Stimulated activated CD4-positive, alpha-beta T cell treated with anti-CD3 and anti-CD28 coated beads, TNF-alpha, amount 100 ng/mL, for 1 hour (primary cell): Measurements from ENCODE around the gene CLDN3.

Source experiments
- DNase-seq, 3 donors: peaks; one replicate each; pipeline ENCODE4 v3.0.0-alpha.2; 2020; ENCODE audit warnings: low read depth in 3 of 3, low spot score in 1 of 3

CLDN3 gene

DNA sequence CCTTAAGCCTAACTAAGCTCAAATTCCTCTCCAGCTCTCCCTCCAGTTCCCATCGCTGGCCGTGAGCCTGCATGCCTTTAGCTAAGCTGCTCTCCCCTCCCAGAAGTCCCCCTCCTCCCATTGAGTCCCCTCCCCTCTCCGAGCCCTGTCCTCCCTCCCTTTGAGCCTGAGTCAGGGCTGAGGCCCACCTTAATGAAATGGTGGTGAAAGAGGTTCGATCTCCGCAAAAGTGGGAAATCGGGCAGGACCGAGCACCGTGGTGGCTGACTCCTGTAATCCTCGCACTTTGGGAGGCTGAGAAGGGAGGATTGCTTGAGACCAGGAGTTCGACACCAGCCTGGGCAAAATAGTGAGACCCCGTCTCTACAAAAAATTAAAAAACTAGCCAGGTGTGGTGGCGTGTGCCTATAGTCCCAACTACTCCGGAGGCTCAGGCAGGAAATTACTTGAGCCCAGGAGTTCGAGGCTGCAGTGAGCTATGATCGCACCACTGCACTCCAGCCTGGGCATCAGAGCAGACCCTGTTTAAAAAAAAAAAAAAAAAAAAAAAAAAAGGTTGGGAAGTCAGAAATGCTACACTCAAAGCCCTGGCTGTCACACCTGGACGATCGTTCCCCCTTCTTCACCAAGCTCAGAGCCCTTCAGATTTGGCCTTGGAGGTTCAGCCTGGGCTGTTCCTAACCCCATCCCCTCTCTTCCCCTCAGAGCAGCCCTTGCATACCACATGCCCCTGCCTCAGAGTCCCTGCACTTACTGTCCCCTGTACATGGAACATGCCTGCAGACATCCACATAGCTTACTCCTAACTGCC is 995 bp upstream of the CLDN3 start:
- no peak for DNase-seq

DNA sequence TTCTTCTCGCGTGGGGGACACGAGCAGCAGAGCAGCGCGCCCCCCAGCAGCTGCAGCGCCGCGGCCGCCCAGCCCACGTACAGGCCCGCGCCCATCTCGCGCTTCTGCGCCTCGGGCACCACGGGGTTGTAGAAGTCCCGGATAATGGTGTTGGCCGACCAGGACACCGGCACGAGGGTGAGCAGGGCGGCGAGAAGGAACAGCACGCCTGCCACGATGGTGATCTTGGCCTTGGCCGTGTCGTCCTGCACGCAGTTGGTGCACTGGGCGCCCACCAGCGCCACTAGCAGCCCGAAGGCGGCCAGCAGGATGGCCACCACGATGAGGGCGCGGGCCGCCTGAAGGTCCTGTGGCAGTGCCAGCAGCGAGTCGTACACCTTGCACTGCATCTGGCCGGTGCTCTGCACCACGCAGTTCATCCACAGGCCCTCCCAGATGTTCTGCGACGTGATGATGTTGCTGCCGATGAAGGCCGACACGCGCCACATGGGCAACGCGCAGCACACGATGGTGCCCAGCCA is 529 bp downstream of the CLDN3 start:
- DNase-seq = no peak

DNA sequence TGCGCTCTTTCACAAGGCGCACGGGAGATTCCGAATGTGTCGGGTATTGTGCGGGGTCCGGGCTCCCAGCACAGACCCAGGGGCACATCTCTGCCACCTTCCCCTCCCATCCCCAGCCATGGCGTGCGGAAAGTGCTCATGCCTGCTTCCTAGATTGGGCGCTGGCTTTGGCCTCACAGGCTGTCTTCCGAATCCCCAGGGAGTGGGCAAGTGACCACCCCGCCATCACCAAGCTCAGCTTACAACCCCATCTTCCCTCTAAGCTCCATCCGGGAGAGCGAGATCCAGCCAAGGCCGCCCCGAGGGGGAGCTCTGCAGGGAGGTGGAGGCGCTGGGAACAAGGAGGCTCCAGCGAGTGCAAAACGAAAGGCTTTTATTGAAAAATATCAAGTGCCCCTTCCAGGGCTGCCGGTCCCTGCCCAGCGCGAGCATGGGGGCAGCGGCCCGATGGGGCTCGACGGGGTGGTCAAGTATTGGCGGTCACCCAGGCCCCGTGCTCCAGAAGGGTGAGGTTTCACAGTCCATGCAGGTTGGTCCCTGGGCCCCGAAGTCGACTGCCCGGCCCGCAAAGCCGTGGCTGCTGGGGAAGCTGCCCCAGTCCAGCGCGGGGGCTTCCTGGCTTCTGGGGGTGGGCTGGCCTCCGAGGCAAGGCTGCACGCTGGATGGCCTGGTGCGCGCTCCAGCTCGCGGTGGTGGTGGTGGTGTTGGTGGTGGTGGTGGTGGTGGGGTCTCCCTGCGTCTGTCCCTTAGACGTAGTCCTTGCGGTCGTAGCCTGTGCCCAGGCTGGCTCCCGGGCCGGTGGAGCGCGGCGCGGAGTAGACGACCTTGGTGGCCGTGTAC is 1.2 kb downstream of the CLDN3 start:
- no peak for DNase-seq

DNA sequence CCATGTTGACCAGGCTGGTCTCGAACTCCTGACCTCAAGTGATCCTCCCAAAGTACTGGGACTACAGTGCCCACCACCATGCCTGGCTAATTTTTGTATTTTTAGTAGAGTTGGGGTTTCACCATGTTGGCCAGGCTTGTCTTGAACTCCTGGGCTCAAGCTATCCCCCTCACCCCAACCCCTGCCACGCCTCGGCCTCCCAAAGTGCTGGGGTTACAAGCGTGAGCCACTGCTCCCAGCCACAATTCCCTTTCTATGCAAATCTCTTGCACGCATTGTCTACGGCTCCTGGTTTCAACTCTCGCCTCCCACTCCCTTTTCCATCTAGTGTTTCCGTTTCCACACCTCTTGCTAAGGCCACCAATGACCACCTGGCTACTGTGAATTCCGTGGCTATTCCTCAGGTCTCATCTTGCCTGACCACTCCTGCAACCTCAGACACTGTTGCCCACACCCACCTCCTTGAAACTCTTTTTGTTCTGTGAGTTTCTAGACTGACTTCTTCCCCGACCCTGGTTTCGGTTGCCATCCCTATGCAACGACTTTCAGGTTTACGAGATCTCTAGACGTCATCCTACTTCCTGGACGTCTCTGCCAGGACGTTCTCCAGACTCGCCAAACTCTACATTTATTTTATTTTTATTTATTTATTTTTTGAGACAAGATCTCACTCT is 3.4 kb downstream of the CLDN3 start:
- DNase-seq = no peak

DNA sequence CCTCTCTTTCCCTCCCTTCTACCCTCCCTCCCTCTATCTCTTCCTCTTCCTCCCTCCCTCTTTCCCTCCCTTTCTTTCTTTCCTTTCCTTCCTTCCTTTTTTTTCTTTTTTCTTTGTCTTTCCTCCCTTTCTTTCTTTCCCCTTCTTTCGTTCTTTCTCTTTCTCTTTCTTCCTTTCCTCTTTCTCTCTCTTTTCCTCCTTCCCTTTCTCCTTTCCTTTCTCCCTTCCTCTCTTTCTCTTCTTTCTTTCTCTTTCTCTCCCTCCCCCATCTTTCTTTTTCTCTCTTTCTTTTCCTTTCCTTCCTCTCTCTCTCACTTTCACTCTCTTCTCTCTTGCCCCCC is 7.4 kb downstream of the CLDN3 start:
- no peak for DNase-seq

DNA sequence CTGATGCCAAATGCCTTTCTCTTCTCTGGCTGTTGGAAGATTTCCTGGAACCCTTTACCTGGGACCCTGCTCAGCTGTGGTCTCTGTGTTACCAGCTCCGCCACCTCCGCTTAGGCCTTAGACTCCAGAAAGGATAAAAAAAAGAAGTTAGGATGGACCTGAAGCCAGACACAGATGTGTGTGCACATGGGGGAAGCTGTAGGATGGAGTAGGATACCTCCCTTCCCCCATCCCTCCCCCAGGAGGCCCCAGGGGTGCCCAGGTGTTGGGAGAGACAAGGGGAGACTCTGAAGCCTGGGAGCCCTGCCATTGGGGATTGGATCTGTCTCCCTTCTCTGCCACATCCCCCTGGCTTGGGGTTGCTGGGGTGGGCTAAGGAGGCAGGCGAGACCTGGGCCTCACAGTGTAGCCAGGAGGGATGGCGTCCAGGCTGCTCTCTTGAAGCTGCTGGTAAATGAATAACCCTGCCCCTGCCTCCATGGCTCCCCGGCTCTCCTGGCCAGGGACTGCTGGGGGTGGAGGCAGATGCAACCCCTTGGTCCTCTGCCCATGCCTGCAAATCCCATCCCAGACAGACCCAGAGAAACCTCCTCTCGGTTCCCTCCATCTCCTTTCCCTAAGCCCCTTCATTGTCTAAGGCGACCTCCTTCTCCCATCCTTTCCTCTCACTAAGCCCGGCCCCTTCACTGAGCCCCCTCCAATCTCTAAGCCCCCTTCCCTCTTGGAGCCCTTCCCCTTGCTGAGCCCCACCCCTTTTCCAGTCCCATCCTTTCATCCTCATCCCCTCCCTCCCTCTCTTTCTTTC is 8.0 kb downstream of the CLDN3 start:
- DNase-seq = no peak

DNA sequence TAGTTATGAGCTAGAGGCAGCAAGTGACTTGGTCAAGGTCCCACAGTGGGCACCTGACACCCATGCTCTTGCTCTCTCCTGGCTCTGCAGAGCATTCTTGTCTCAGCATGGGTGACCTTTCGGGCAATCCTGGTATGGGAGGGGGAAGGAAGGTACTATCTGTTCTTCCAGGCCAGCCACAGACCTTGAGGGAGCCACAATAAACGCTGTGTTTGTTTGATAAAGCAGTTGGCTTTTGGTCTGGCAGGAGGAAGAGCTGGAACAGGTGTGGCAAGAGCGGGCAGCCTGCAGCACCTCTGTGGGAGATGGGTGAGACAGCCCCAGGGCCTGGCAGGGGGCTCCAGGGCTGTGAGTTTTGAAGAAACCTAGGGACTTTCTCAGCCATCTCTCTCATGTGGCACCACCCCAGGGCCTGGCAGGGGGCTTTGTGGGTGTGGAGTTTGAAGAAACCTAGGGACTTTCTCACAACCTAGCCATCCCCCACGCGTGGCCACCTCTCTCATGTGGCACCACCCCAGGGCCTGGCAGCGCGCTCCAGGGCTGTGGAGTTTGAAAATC is 11.4 kb downstream of the CLDN3 start:
- no peak for DNase-seq

DNA sequence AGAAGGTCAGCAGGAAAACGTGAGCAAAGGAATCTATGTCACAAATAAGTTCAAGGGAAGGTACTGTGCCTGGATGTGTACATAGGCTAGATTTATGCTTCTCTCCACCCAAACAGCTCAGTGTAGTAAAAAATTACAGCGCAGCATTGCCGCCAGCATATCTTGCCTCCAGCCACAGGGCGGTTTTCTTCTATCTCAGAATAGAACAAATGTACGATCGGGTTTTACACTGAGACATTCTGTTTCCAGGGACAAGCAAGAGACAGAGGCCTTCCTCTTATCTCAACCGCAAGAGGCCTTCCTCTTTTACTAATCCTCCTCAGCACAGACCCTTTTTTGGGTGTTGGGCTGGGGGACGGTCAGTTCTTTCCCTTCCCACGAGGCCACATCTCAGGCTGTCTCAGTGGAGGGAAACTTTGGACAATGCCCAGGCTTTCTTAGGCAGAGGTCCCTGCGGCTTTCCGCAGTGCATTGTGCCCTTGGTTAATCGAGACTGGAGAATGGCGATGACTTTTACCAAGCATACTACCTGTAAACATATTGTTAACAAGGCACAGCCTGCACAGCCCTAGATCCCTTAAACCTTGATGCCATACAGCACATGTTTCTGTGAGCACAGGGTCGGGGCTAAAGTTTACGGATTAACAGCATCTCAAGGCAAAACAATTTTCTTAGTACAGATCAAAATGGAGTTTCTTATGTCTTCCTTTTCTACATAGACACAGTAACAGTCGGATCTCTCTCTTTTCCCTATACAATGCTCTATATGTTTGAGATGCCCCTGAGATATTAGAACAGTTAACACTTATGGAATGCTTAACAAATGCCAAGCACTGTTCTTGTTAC is 19.9 kb downstream of the CLDN3 start:
- DNase-seq = no peak

DNA sequence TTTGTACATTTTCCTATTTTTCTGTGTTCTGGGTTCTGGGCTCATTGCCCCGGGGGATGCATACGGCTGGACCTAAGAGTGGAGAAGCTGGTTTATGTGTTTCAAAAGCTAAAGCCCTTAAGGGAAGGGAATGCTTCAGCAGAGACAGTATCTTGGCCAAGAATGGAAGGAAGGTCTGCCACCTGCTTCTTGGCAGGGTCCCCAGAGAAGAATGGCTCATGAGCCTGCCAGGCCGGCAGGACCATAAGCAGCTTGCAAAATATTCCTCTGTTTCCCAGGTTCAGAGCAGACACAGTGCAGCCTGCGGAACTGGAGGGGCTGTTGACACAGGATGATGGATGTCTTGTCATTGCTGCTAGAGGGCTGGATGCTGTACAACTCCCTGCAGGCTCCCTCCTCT is 23.7 kb downstream of the CLDN3 start:
- DNase-seq = no peak

DNA sequence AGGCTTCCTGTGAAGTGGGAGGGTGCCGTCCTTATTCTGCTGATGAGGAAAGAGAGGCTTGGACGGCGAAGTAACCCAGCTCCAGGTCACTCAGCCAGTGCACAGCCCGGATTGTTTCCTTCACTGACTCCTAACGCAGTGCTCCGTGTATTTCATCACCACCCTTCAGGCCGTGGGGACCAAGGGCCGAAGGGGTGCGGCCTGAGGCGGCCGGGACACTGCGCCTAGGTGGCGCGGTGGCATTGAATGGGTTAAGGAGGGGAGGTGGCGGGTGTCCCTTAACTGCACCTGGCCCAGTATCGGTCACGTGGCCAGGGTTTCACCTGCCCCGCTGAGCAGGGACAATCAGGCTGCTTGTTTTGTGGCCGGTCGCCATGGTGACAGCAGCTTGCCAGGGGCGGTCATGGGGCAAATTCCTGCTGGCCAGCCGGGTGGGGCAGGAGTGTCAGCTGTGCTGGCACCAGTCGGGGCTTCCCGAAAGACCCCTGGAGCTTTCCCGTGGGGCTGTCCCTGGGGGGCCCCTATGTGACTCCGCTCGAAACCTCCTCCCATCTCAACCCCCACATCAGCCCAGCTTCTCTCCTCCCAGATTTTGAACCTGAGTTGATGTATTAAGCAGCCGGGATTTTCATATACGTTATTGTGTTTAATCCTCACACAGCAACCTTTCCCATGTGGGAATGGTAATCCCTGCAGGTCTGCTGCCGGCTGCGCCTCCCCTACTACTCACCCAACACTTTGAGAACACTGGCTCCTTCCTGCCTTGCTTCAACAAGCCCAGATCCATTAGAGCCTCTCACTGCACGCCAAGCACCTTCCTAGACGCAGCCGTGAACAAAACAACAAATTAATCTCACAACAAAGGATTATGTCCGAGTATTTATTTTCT is 27.1 kb downstream of the CLDN3 start:
- no peak for DNase-seq

DNA sequence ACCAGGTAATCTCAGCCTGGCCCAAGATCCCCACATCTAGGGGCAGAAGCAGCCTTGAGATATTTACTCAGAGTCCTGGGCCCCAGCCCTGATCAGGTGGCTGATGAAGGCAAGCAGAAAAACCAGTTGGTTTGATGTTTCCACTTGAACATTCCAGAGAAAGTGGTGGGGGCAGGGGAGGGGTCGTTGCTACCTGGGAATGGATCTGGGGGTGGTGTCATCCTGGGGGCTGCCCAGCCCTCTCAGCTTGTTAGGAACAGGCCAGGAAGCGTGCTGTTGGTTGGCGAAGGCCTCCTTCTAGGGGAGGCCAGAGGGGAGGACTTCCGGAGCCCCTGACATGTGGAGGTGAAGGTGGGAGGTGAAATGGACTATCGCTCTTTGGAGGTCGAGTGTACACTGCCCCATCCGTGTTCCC is 27.7 kb downstream of the CLDN3 start:
- DNase-seq = no peak

DNA sequence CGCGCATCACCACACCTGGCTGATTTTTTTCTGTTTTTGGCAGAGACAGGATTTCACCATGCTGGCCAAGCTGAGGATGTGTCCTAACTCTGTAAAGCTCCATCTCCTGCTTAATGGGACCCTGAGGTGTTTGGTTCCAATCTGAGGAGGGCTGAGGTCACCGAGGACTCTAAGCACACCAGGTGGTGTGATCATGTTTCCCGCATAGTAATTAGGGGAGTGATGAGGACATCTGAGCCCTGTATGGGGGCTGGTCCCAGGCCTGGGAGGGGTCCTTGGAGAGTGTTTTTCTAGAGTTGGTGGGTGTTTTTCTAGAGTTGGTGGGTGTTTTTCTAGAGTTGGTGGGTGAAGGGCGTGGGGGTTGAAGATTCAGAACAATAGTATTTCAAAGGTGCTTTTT is 28.5 kb downstream of the CLDN3 start:
- no peak for DNase-seq

DNA sequence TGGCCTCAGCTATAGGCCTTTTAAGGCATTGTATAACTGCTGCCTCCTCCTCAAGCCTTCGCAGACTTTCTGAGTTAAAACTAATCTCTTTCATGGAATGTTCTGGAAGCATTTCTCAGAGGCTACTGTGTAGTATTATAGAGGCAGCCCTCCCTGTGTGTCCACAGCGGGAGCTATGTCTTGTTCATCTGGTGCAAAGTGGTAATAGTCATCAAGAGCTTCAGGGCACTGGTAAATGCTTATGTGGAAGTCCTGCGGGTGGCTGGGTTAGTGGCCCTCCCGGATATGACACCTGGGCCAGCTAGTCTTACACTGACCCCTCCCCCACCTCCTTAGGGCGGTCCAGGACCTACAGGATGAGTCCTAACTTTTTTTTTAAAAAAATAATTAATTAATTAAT is 29.3 kb downstream of the CLDN3 start:
- no peak for DNase-seq

DNA sequence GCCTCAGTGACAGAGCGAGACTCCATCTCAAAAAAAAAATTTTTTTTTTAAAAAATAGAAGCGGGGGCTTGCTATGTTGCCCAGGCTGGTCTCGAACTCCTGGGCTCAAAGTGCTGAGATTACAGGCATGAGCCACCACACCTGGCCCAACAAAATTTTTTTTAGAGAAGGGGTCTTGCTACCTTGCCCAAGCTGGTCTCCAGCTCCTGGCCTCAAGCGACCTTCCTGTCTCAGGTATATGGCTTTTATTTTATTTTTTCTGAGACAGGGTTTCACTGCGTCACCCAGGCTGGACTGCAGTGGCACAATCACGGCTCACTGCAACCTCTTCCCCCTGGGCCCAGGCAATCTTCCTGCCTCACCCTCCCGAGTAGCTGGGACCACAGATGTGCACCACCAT is 29.9 kb downstream of the CLDN3 start:
- DNase-seq = no peak

DNA sequence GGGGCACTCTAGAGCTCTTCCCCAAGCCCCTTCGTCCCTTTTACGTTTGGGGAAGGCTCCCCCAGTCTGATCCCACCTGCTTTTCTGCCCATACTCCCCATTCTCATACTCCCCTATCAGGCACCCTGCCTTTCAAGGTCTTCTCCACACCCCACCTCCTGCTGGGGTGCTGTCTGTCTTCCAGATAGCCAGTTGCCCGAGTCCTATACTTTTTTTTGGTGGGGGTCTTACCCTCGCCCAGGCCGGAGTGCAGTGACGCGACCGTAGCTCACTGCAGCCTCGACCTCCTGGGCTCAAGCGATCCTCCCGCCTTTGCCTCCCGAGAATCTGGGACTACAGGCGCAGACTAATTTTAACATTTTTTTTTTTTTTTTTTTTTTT is 30.7 kb downstream of the CLDN3 start:
- DNase-seq = no peak

DNA sequence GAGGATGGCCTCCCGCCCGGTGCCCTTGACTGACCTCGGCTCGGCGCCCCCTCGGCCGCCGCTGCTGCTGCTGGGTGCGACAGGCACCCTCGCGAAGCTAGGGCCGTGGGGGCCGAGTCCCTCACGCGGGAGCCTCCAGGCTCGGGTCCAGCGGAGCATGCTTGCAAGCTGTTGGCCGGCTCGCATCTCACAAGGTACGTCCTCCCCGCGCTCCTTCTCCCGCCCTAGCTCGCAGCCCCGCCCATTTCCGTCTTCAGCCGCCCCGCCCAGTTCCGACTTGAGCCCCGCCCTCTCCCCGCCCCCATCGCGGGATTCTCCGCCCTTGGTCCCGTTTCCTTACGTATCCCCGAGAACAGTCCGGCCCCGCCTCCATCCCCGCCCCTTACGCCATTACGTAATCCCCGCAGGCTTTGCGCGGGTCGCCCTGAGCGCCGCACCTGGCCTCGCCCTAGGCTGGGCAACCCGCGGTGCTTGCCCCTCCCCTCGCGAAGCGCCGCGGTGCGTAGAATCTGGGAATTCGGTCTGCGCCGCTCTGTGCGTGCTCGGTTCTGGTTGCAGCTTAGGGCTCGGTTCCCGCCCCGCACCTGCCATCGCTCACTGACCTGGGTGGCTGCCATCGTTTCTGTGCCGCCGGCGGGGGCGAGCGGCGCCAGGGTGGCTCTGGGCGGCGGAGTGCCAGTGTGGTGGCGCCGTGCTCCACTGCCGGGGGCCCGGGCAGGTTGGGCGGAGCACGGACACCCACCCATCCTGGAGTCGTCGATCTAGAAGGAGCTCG is 31.3 kb downstream of the CLDN3 start, which contains the start of gene ABHD11:
TSS of gene ABHD11 (minus strand) at position 191 of the 775 bp plus-strand sequence. CDS start at position 159, 32 bp downstream.
- peak; percentile 96 to 100 (median 99) for DNase-seq

DNA sequence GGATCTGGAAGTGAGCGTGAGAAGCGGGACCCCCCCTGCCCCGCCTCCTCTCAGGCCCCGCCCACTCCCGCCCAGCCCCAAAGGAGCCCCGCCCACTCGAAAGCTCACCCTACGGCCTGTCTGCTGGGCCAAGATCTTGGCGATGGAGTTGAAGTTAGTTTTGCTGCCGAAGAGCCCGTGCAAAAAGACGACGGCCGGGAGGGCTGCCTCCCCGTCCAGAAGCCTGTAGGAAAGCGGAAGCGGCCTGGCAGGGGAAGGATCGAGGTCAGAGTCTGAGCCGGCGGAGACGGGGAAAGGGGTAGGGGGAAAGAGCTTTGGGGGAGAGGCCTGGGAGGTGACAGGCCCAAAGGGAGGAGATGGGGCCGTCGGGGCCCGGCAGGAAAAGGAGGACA is 31.9 kb downstream of the CLDN3 start:
- DNase-seq = peak in 1 of 3 donors; percentile 58
